NCI-H1417 (cell line): ENCODE measurements around the gene CLIC5.

Experiments used
- DNase-seq, 3 experiments: peaks; one replicate each; lab custom pipeline; 2025; lab: John Stamatoyannopoulos, UW

The CLIC5 gene

GRCh38 chr6:46035242-46035641 lies 19.6 kb upstream of the CLIC5 start:
- no peak for DNase-seq

- no peak for DNase-seq
Measured at GRCh38 chr6:46032110-46032998, 16.7 kb upstream of the CLIC5 start.

GRCh38 chr6:46029602-46030001 lies 13.9 kb upstream of the CLIC5 start:
- no peak for DNase-seq

GRCh38 chr6:46026307-46026706 lies 10.6 kb upstream of the CLIC5 start:
- no peak for DNase-seq

- no peak for DNase-seq
Measured at GRCh38 chr6:46025573-46025972, 9.9 kb upstream of the CLIC5 start.

- DNase-seq = no peak
Measured at GRCh38 chr6:46024124-46024769, 8.6 kb upstream of the CLIC5 start.

GRCh38 chr6:46023216-46023915 lies 7.7 kb upstream of the CLIC5 start:
- no peak for DNase-seq

GRCh38 chr6:46022106-46022948 lies 6.7 kb upstream of the CLIC5 start:
- DNase-seq = no peak

- DNase-seq = no peak
Measured at GRCh38 chr6:46017726-46018125, 2.1 kb upstream of the CLIC5 start.

GRCh38 chr6:46016063-46016608 lies 476 bp upstream of the CLIC5 start:
- DNase-seq = no peak

- peak in 2 of 3 experiments; percentile 8 to 50 for DNase-seq
Measured at GRCh38 chr6:46014511-46015118, 1.0 kb downstream of the CLIC5 start.

- DNase-seq = no peak
Measured at GRCh38 chr6:46014046-46014445, 1.6 kb downstream of the CLIC5 start.

- DNase-seq = no peak
Measured at GRCh38 chr6:46013639-46014038, 2.0 kb downstream of the CLIC5 start.

- DNase-seq = no peak
Measured at GRCh38 chr6:46012834-46013233, 2.8 kb downstream of the CLIC5 start.

GRCh38 chr6:46011188-46012085 lies 4.2 kb downstream of the CLIC5 start:
- DNase-seq = no peak

GRCh38 chr6:46010771-46011170 lies 4.9 kb downstream of the CLIC5 start:
- DNase-seq = no peak

- DNase-seq = no peak
Measured at GRCh38 chr6:46010270-46010669, 5.4 kb downstream of the CLIC5 start.

GRCh38 chr6:46002264-46002663 lies 13.4 kb downstream of the CLIC5 start:
- no peak for DNase-seq

- no peak for DNase-seq
Measured at GRCh38 chr6:46000905-46001304, 14.8 kb downstream of the CLIC5 start.

- no peak for DNase-seq
Measured at GRCh38 chr6:45998524-45998923, 17.1 kb downstream of the CLIC5 start.
